Effector CD4-positive, alpha-beta T cell (primary cell): ENCODE measurements around the gene PALS2.

Source experiments
- DNase-seq: peaks from one replicate; pipeline ENCODE4 v3.0.0-alpha.2; 2020

The PALS2 gene

GRCh38 chr7:24595671-24596418, 22.6 kb downstream of the PALS2 start:
- no peak for DNase-seq

GRCh38 chr7:24597014-24597413, 23.8 kb downstream of the PALS2 start:
- DNase-seq: no peak

GRCh38 chr7:24601600-24601999, 28.3 kb downstream of the PALS2 start:
- DNase-seq: no peak

GRCh38 chr7:24602860-24603456, 29.7 kb downstream of the PALS2 start:
- no peak for DNase-seq

GRCh38 chr7:24604630-24605029, 31.4 kb downstream of the PALS2 start:
- DNase-seq: no peak

GRCh38 chr7:24608504-24608903, 35.3 kb downstream of the PALS2 start:
- DNase-seq: no peak

- DNase-seq: no peak
These were observed 35.8 kb downstream of the PALS2 start for GRCh38 chr7:24609059-24609458.

GRCh38 chr7:24609570-24609969, 36.3 kb downstream of the PALS2 start:
- no peak for DNase-seq

GRCh38 chr7:24611130-24611529, 37.9 kb downstream of the PALS2 start:
- DNase-seq: no peak

- no peak for DNase-seq
These were observed 44.8 kb downstream of the PALS2 start for GRCh38 chr7:24617957-24618616.

- no peak for DNase-seq
These were observed 46.7 kb downstream of the PALS2 start for GRCh38 chr7:24619978-24620377.

- no peak for DNase-seq
These were observed 49.5 kb downstream of the PALS2 start for GRCh38 chr7:24622646-24623182.
